HG02642 (cell line): ENCODE measurements around the gene IRF2BP1.

Experiments used
- ATAC-seq: cut with Tn5 transposase; IDR thresholded peaks from one replicate; pipeline ENCODE4 v1.9.1; 2021; ENCODE audit warnings: mild to moderate bottlenecking; ENCODE audit not compliant: unreplicated experiment, poor library complexity

IRF2BP1 gene

GRCh38 chr19:45863335-45863839 is 22.6 kb downstream of the IRF2BP1 start:
- ATAC-seq, result no peak

GRCh38 chr19:45862564-45863334 is 23.2 kb downstream of the IRF2BP1 start, which contains the start of gene SYMPK:
Gene SYMPK, minus strand, starts transcription at chr19:45863147. Its CDS starts 8,652 bp downstream, at chr19:45854495.
- ATAC-seq, result peak; percentile 93

GRCh38 chr19:45862271-45862563 is 23.7 kb downstream of the IRF2BP1 start:
- ATAC-seq, result no peak

GRCh38 chr19:45860359-45861259 is 25.3 kb downstream of the IRF2BP1 start:
- no peak for ATAC-seq

GRCh38 chr19:45854167-45854778 is 31.7 kb downstream of the IRF2BP1 start:
- no peak for ATAC-seq

GRCh38 chr19:45852983-45853382 is 33.0 kb downstream of the IRF2BP1 start:
- ATAC-seq, result no peak

- ATAC-seq, result no peak
Measured at GRCh38 chr19:45852145-45852750, 33.7 kb downstream of the IRF2BP1 start.

GRCh38 chr19:45848922-45849321 is 37.0 kb downstream of the IRF2BP1 start:
- ATAC-seq, result no peak

GRCh38 chr19:45847663-45848062 is 38.3 kb downstream of the IRF2BP1 start:
- ATAC-seq, result no peak

GRCh38 chr19:45842198-45842597 is 43.7 kb downstream of the IRF2BP1 start:
- no peak for ATAC-seq

- no peak for ATAC-seq
Measured at GRCh38 chr19:45834970-45835369, 51.0 kb downstream of the IRF2BP1 start.
